GDM1 (cell line): ENCODE results near the gene CSF1R.
"Not testable (repeated sequence)": the region's sequence is repeated elsewhere in the genome, so short reads cannot be mapped to it uniquely, and the experiment has no call there.

Experiments
- DNase-seq: peaks from one replicate; lab custom pipeline; 2025; lab: John Stamatoyannopoulos, UW

The CSF1R gene

DNA sequence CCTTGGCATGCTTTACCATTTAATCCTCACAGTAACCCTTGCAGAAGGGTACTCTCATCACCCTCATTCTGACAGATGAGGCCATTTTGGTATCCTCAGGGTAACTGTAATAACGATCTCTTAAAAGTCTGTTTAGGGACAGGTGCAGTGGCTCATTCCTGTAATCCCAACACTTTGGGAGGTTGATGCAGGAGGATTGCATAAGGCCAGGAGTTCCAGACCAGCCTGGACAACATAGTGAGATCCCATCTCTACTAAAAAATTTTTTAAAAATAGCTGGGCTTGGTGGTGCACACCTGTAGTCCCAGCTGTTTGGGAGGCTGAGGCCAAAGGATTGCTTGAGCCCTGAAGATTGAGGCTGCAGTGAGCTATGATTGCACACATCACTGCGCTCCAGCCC lies 31.8 kb downstream of the CSF1R start:
- no peak for DNase-seq

GRCh38 chr5:150053713-150054392 lies 32.5 kb downstream of the CSF1R start:
- DNase-seq = no peak

- DNase-seq = no peak
These were observed 33.2 kb downstream of the CSF1R start for GRCh38 chr5:150052956-150053712.

- no peak for DNase-seq
These were observed 34.0 kb downstream of the CSF1R start for GRCh38 chr5:150052226-150052955.

DNA sequence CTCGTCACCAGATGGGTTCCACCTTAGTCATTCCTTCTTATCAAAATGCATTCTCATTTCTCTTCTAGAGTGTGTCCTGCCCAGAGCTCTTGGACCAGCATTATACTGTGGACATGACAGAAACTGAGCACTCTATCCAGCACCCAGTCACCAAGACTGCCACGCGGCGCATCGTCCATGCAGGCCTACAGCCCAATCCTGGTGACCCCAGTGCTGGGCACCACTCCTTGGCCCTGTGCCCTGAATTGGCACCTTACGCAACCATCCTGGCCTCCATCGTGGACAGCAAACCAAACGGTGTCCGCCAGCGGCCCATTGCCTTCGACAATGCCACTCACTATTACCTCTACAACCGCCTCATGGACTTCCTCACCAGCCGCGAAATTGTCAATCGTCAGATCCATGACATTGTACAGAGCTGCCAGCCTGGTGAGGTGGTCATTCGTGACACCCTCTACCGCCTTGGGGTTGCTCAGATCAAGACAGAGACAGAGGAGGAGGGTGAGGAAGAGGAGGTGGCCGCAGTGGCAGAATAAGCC lies 34.6 kb downstream of the CSF1R start:
- DNase-seq = no peak

- DNase-seq = not testable (repeated sequence)
These were observed 36.1 kb downstream of the CSF1R start for GRCh38 chr5:150050172-150050811.

DNA sequence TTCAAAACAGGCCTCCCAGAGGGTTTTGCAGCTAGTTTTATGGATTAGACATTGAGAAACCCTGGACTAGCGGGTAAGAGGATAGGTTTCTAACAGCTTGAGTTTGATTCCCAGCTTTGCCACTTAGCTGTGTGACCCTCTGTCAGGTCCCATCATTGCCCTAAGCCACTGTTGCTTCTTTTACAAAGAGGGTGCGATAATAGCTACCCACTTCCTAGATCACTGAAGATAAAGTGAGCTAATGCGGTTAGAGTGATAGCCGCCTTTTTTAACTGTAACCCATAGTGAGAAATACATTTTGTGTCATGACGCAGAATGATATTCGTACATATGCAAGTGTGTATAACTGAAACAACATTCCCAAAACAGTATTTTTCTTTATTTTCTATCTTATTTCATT lies 40.3 kb downstream of the CSF1R start:
- DNase-seq = no peak

- DNase-seq = no peak
These were observed 40.8 kb downstream of the CSF1R start for GRCh38 chr5:150045549-150045948.

DNA sequence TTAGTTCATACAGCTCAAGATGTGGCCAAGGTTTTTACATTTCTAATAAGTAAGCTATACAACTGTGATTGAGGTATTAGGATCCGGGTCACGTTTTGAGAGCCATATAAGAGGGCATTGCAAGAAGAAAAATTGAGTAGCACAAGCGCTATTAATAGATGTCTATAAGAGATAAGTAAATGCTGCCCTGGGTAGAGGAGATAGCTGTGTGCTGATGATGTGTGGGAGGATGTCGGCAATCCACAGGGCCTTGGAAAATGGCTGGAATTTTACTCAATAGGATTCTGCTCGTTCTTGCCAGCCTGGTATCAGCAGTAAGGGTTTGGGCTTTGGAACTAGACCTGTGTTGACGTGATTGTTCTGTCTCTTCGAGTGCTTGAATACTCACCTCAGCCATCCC lies 41.6 kb downstream of the CSF1R start:
- no peak for DNase-seq

- DNase-seq = no peak
These were observed 42.0 kb downstream of the CSF1R start for GRCh38 chr5:150044329-150044681.

- peak; percentile 34 for DNase-seq
These were observed 42.6 kb downstream of the CSF1R start for GRCh38 chr5:150043657-150044328.

GRCh38 chr5:150042459-150042858 lies 43.9 kb downstream of the CSF1R start:
- no peak for DNase-seq

- DNase-seq = no peak
These were observed 47.8 kb downstream of the CSF1R start for GRCh38 chr5:150038547-150038946.

DNA sequence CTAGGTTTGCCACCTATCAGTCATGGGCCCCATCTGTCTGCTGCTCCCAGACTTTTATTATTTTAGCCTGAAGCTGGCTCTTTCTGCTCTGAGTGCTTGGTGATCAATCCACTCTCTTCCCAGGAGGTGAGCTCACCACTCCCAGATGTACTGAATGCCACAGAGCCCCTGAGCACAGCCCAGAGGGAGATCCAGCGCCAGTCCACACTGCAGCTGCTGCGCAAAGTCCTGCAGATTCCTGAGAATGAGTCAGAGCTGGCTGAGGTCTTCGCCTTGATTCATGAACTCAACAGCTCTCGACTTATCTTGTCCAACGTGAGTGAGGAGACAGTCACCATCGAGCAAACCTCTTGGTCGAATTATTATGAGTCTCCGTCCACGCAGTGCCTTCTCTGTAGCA lies 49.8 kb downstream of the CSF1R start:
- DNase-seq = no peak

DNA sequence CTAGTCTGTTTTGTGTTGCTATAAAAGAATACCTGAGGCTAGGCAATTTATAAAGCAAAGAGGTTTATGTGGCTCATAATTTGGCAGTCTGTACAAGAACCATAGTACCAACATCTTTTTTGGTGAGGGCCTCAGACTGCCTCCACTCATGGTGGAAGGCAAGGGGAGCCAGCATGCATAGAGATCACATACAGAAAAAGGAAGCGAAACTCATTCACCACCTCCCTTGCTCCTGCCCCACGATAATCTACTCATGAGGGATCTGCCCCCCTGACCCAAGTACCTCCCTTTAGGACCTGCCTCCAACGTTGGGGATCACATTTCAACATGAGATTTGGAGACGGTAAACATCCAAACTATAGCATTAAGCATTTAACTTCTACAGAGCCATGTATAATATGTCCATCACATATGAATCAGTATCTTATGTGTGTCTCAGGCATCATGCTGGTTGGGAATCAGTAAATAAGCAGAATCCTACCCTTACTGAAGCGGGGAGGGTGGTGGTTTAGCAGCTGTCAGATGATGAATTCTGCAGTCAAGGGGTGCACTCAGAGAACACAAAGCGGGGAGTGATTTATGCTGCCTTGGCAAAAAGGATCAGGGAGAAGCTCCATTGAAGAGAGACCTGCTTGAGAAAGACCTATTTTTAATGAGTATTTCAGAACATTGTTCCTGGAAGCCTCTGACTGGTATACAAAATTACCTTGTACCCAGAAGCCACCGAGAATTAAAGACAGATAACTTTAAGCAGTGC lies 51.0 kb downstream of the CSF1R start:
- no peak for DNase-seq

DNA sequence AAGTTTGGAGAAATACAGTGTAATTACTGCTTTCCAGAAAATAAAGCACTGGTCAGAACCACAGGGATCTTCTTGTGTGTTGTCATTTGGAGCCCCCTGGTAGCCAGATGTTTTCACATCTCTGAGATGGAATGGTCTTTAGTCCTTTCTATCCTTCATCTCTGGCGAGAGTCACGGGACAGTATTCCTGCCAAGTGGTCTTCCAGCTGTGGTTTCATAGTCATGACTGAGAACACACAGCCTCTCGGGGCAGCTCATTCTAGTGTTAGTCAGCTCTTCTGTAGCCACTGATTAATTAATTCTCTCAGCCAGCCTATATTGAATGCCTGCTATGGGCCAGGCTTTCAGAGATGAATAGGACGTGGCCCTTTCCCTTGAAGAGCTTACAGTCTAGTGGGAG lies 51.7 kb downstream of the CSF1R start:
- DNase-seq = no peak

DNA sequence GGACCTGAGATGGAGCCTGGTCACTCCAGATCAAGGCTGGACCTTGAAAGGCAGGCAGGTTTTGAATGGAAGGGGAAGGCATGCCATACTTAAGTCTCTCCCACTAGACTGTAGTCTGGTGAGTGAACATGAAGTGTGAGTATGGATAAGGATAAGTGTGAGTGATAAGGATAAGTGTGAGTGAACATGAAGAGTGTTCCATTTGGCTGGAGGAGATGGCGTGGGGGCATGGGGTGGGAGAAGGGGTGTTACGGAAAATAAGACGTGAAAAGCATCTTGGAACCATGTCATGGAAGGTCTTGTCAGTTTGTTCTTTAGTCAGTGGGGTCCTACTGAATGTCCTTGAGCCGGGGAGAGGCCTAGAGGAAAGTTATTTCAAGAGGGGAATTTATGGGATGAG lies 53.0 kb downstream of the CSF1R start:
- no peak for DNase-seq

DNA sequence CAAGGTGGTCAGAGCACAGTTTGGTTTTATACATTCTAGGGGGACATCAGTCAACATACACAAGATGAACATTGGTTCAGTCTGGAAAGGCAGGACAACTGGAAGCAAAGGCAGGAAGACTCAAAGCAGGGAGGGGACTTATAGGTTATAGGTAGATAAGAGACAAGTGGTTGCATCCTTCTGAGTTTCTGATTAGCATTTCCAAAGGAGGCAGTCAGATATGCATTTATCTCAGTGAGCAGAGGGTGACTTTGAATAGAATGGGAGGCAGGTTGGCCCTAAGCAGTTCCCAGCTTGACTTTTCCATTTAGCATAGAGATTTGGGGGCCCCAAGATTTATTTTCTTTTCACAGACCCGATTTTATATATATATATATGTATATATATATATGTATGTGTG lies 58.3 kb downstream of the CSF1R start:
- not testable (repeated sequence) for DNase-seq

- DNase-seq = no peak
These were observed 59.6 kb downstream of the CSF1R start for GRCh38 chr5:150026682-150027172.

DNA sequence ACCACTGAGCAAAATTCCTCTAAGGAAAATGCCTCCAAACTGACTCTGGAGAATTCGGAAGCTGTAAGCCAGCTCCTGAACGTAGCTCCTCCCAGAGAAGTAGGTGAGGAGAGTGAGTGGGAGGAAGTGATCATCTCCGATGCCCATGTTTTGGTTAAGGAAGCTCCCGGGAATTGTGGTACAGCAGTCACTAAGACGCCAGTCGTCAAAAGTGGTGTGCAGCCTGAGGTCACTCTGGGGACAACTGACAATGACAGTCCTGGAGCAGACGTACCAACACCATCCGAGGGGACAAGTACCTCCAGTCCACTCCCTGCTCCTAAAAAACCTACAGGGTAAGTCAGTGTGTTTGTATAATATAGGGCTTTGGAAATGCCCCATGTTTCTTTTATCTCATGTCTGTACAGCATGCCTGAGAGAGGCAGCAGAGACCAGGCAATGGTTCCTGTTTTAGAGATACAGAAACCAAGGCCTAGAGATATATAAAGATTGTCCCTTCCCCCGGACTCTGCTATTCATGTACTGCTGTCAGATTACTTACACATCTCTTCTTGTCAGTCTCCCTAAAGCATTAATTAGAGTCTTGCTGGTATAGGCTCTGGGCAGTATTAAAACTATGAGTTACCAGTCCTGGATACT lies 61.9 kb downstream of the CSF1R start:
- peak; percentile 25 for DNase-seq
